ENCODE data around the gene SIT1. TPM values are rescaled to one million over a fixed set of nuclear protein-coding genes. Genes with fewer than 3 reads are reported as not detected.

Gene SIT1
- total and polyA plus RNA-seq, 8 donors: 0.27 to 2.4 (median 0.55) TPM

- intact Hi-C loops (cut with DNase I): no loop called here
- Histone ChIP-seq H3K36me3 (peaks cover 0 to 30% of the 10 kb centered on the region in 2 donors), H3K9me3 (no peaks in the 10 kb centered on the region), H3K4me3 (peak overlapping the region; percentile 57 to 70), H3K27me3 (no peaks in the 10 kb centered on the region), H3K4me1 (peaks cover 21 to 35% of the 10 kb centered on the region in 2 donors), H3K27ac (peak overlapping the region in 1 of 2 donors; percentile 71)
- TF ChIP-seq CTCF (IDR thresholded peaks at IDR 0.05): no peak
- peak in 2 of 4 donors; percentile 16 to 83 for DNase-seq
- no peak for ATAC-seq
Observed at GRCh38 chr9:35605351-35606137, 45.2 kb downstream of the SIT1 start.

- H3K36me3 ChIP-seq: peaks cover 0 to 25% of the 10 kb centered on the region in 2 donors
- intact Hi-C loops (cut with DNase I): no loop called here
- H3K9me3 ChIP-seq: no peaks in the 10 kb centered on the region
- no peak for TF ChIP-seq CTCF (IDR thresholded peaks at IDR 0.05)
- peak within 1 kb of the TSS; percentile 92 to 94 for H3K27ac ChIP-seq
- DNase-seq (peak; percentile 46 to 95 (median 76)), ATAC-seq (peak; percentile 66)
- peaks cover 21 to 38% of the 10 kb centered on the region in 2 donors for H3K4me1 ChIP-seq
- H3K27me3 ChIP-seq: no peaks in the 10 kb centered on the region
- peak within 1 kb of the TSS; percentile 57 to 70 for H3K4me3 ChIP-seq
Observed at GRCh38 chr9:35604578-35605350, 46.0 kb downstream of the SIT1 start, which contains the start of gene TESK1. Gene TESK1, plus strand, starts transcription at chr9:35605262. Its CDS starts 358 bp downstream, at chr9:35605620.

GRCh38 chr9:35603986-35604577 is 46.6 kb downstream of the SIT1 start:
- no peaks in the 10 kb centered on the region for H3K27me3 ChIP-seq
- H3K4me3 ChIP-seq: peak overlapping the region; percentile 55 to 70
- no peaks in the 10 kb centered on the region for H3K9me3 ChIP-seq
- intact Hi-C loops (cut with DNase I): no loop called here
- peak; percentile 89 to 97 for TF ChIP-seq CTCF (IDR thresholded peaks at IDR 0.05)
- ATAC-seq (peak; percentile 93), DNase-seq (peak; percentile 99 to 100 (median 100))
- H3K4me1 ChIP-seq: peaks cover 21 to 38% of the 10 kb centered on the region in 2 donors
- H3K36me3 ChIP-seq: peaks cover 0 to 18% of the 10 kb centered on the region in 2 donors
- H3K27ac ChIP-seq: peak overlapping the region; percentile 92 to 94

GRCh38 chr9:35603506-35603985 is 47.2 kb downstream of the SIT1 start:
- H3K4me3 ChIP-seq: peak overlapping the region; percentile 23 to 70
- peak in 2 of 4 donors; percentile 63 to 86 for DNase-seq

More at GRCh38 chr9:35603506-35603985, 47.2 kb downstream of the SIT1 start:
- peak; percentile 7 for ATAC-seq
- Histone ChIP-seq H3K36me3 (peaks cover 0 to 13% of the 10 kb centered on the region in 2 donors), H3K27ac (peak overlapping the region; percentile 82 to 94), H3K4me1 (peaks cover 21 to 38% of the 10 kb centered on the region in 2 donors), H3K9me3 (no peaks in the 10 kb centered on the region), H3K27me3 (no peaks in the 10 kb centered on the region)
- no peak for TF ChIP-seq CTCF (IDR thresholded peaks at IDR 0.05)
- intact Hi-C loops (cut with DNase I): no loop called here
